GM12801 (cell line): ENCODE measurements around the gene DHRS7B.

Experiments
- CTCF ChIP-seq: IDR thresholded peaks from one replicate; pipeline ENCODE4 v1.5.1; 2011; ENCODE audit warnings: control low read depth; ENCODE audit not compliant: insufficient read length; ENCODE audit errors: extremely low read depth

Gene DHRS7B

GRCh38 chr17:21177854-21178600 lies 51.3 kb downstream of the DHRS7B start:
- no peak for TF ChIP-seq CTCF

- TF ChIP-seq CTCF, result no peak
Measured at GRCh38 chr17:21183468-21183867, 56.7 kb downstream of the DHRS7B start.

- TF ChIP-seq CTCF, result no peak
Measured at GRCh38 chr17:21184570-21184969, 57.8 kb downstream of the DHRS7B start.

- no peak for TF ChIP-seq CTCF
Measured at GRCh38 chr17:21185061-21185460, 58.3 kb downstream of the DHRS7B start.

- no peak for TF ChIP-seq CTCF
Measured at GRCh38 chr17:21186399-21187187, 59.8 kb downstream of the DHRS7B start.

GRCh38 chr17:21189361-21189760 lies 62.6 kb downstream of the DHRS7B start:
- no peak for TF ChIP-seq CTCF

- no peak for TF ChIP-seq CTCF
Measured at GRCh38 chr17:21190078-21190477, 63.3 kb downstream of the DHRS7B start.
